ENCODE data around the gene AGAP2. TPM values are rescaled to one million over a fixed set of nuclear protein-coding genes. Genes with fewer than 3 reads are reported as not detected.

The AGAP2 gene
- total RNA-seq, 2 experiments from 2014 or later, result 21.0 to 21.2 TPM

- Histone ChIP-seq H3K36me3 (ENCODE audit: insufficient read depth, low read length) (peaks cover 9% of the 10 kb centered on the region), H3K9me3 (ENCODE audit: control insufficient read depth in 1 of 2, insufficient read depth in 1 of 2, low read length in 2 of 2) (peaks cover 0 to 6% of the 10 kb centered on the region in 2 experiments), H3K27ac (ENCODE audit: low read depth in 1 of 2, low read length in 2 of 2) (peak overlapping the region; percentile 79 to 85), H3K27me3 (ENCODE audit: control insufficient read depth in 1 of 2, insufficient read depth in 2 of 2, low read length in 2 of 2) (peaks cover 5 to 14% of the 10 kb centered on the region in 2 experiments), H3K4me3 (ENCODE audit: low read length) (peak overlapping the region; percentile 63), H3K4me1 (ENCODE audit: insufficient read depth, low read length) (peaks cover 35% of the 10 kb centered on the region)
- intact Hi-C loops (cut with DNase I, micrococcal nuclease), result loop anchor here (1.0 to 5.0 kb wide), 3 partner anchors 15 to 76 kb away; partner anchors contain the start of gene CTDSP2 (in 1 of the 2)
- Mint-ChIP-seq H3K4me1 (ENCODE audit: low read depth) (peaks cover 21% of the 10 kb centered on the region), H3K27me3 (peaks cover 5% of the 10 kb centered on the region), H3K36me3 (ENCODE audit: low read depth) (peaks cover 23% of the 10 kb centered on the region), H3K9me3 (no peaks in the 10 kb centered on the region), H3K4me3 (peak overlapping the region; percentile 94), H3K27ac (peak overlapping the region; percentile 93)
- ChIA-PET POLR2A (interaction anchor here (1.0 to 1.5 kb wide), 6 partner anchors 10 to 165 kb away, joined by 3 to 15 read pairs (median 6); no protein-coding TSS in a partner anchor), CTCF (interaction anchor here (1.3 to 2.3 kb wide), 2 partner anchors 12 to 15 kb away, joined by 6 to 9 read pairs; no protein-coding TSS in a partner anchor)
- TF ChIP-seq, protein P1, sequence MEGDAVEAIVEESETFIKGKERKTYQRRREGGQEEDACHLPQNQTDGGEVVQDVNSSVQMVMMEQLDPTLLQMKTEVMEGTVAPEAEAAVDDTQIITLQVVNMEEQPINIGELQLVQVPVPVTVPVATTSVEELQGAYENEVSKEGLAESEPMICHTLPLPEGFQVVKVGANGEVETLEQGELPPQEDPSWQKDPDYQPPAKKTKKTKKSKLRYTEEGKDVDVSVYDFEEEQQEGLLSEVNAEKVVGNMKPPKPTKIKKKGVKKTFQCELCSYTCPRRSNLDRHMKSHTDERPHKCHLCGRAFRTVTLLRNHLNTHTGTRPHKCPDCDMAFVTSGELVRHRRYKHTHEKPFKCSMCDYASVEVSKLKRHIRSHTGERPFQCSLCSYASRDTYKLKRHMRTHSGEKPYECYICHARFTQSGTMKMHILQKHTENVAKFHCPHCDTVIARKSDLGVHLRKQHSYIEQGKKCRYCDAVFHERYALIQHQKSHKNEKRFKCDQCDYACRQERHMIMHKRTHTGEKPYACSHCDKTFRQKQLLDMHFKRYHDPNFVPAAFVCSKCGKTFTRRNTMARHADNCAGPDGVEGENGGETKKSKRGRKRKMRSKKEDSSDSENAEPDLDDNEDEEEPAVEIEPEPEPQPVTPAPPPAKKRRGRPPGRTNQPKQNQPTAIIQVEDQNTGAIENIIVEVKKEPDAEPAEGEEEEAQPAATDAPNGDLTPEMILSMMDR (IDR thresholded peaks at IDR 0.05), result no peak
- peak; percentile 62 for ATAC-seq (ENCODE audit: poor library complexity)
- peak; percentile 44 to 93 (median 74) for DNase-seq
These were observed 32.8 kb upstream of the AGAP2 start for GRCh38 chr12:57771236-57771872.

DNA sequence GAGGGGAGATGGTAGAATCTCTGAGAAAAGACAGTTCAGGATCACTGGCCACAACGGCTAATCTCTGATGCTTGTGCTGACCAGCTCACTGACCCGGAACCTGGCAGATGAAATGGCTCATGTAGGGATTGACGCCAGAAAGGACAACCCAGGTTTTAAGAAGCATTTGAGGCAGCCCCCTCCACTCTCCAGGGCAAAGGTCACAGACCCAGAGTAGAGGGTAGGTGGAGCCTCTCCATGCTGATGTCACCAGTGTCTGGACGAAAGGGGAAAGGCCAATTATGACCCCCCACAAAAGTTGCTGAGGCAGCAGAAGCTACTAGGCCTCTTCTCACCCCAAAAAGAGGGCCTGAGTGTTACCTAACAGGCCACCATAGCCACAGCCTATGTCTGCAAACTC lies 32.2 kb upstream of the AGAP2 start:
- Mint-ChIP-seq H3K4me3 (no peak overlapping the region), H3K36me3 (ENCODE audit: low read depth) (peaks cover 23% of the 10 kb centered on the region), H3K4me1 (ENCODE audit: low read depth) (peaks cover 25% of the 10 kb centered on the region), H3K27ac (peak overlapping the region; percentile 93), H3K27me3 (peaks cover 9% of the 10 kb centered on the region), H3K9me3 (no peaks in the 10 kb centered on the region)
- TF ChIP-seq, protein P1 (IDR thresholded peaks at IDR 0.05), result no peak
- Histone ChIP-seq H3K27ac (ENCODE audit: low read depth in 1 of 2, low read length in 2 of 2) (no peak overlapping the region), H3K27me3 (ENCODE audit: control insufficient read depth in 1 of 2, insufficient read depth in 2 of 2, low read length in 2 of 2) (peaks cover 12 to 20% of the 10 kb centered on the region in 2 experiments), H3K4me3 (ENCODE audit: low read length) (no peak overlapping the region), H3K9me3 (ENCODE audit: control insufficient read depth in 1 of 2, insufficient read depth in 1 of 2, low read length in 2 of 2) (peaks cover 0 to 9% of the 10 kb centered on the region in 2 experiments), H3K36me3 (ENCODE audit: insufficient read depth, low read length) (peaks cover 9% of the 10 kb centered on the region), H3K4me1 (ENCODE audit: insufficient read depth, low read length) (peaks cover 41% of the 10 kb centered on the region)
- intact Hi-C loops (cut with DNase I, micrococcal nuclease), result loop anchor here (1.0 to 5.0 kb wide), 3 partner anchors 14 to 77 kb away; partner anchors contain the start of gene CTDSP2 (in 1 of the 2)
- CTCF ChIA-PET, result interaction anchor here (0.8 to 2.3 kb wide), 2 partner anchors 12 to 14 kb away, joined by 3 to 9 read pairs; no protein-coding TSS in a partner anchor
- DNase-seq (no peak), ATAC-seq (ENCODE audit: poor library complexity) (no peak)
- POLR2A ChIA-PET, result no interaction called here

DNA sequence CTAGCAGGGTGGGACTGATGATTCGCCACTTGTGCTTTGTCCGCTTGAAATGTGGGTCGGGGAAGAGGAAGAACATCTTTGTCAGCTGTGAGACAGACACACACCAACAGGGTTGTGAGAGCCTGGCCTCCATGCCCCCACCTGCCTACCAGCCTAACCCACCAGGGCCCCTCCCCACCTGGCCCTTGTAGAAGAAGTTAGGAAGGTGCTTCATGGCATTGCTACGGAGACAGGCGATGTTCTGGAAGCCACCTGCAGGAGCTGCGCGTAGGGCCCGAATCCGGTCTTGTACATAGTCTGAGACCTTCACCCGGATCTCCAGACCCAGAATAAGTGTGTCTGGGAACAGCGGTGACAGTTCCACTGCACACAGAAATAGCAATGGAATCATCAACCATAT lies 31.1 kb upstream of the AGAP2 start:
- peak overlapping the region; percentile 47 for H3K4me3 Mint-ChIP-seq
- intact Hi-C loops (cut with DNase I, micrococcal nuclease), result no loop called here
- peaks cover 23 to 26% of the 10 kb centered on the region in 2 experiments for H3K27me3 ChIP-seq (ENCODE audit: control insufficient read depth in 1 of 2, insufficient read depth in 2 of 2, low read length in 2 of 2)
- POLR2A ChIA-PET, result no interaction called here
- TF ChIP-seq, protein P1 (IDR thresholded peaks at IDR 0.05), result no peak
- H3K4me1 Mint-ChIP-seq (ENCODE audit: low read depth), result peaks cover 37% of the 10 kb centered on the region
- H3K9me3 Mint-ChIP-seq, result no peaks in the 10 kb centered on the region
- peaks cover 18% of the 10 kb centered on the region for H3K27me3 Mint-ChIP-seq
- peaks cover 53% of the 10 kb centered on the region for H3K4me1 ChIP-seq (ENCODE audit: insufficient read depth, low read length)
- DNase-seq (no peak), ATAC-seq (ENCODE audit: poor library complexity) (no peak)
- CTCF ChIA-PET, result no interaction called here
- H3K36me3 Mint-ChIP-seq (ENCODE audit: low read depth), result peaks cover 23% of the 10 kb centered on the region
- peaks cover 9% of the 10 kb centered on the region for H3K36me3 ChIP-seq (ENCODE audit: insufficient read depth, low read length)
- H3K27ac Mint-ChIP-seq, result peak overlapping the region; percentile 6
- no peak overlapping the region for H3K4me3 ChIP-seq (ENCODE audit: low read length)
- no peak overlapping the region for H3K27ac ChIP-seq (ENCODE audit: low read depth in 1 of 2, low read length in 2 of 2)
- H3K9me3 ChIP-seq (ENCODE audit: control insufficient read depth in 1 of 2, insufficient read depth in 1 of 2, low read length in 2 of 2), result peaks cover 0 to 10% of the 10 kb centered on the region in 2 experiments

All from CD4-positive, alpha-beta T cell (primary cell).